Gastroesophageal sphincter (tissue), 3 donors: ENCODE results near the gene LDB2.
A peak's percentile ranks its signal among the peaks of the same experiment; 100 is the strongest.

Experiments used
- EP300 ChIP-seq: sonication (generic); formaldehyde crosslinking; IDR thresholded peaks from one replicate; pipeline ENCODE4 v1.6.1; 2017; ENCODE audit warnings: antibody characterized with exemption, mild to moderate bottlenecking
- POLR2A ChIP-seq, 2 donors: fragments of 450-650 bp; IDR thresholded peaks; one replicate each; pipeline ENCODE4 v1.6.1; 2017; ENCODE audit warnings: antibody characterized with exemption in 2 of 2, mild to moderate bottlenecking in 2 of 2, moderate library complexity in 1 of 2
- POLR2AphosphoS5 ChIP-seq: sonication (generic); formaldehyde crosslinking; IDR thresholded peaks from one replicate; pipeline ENCODE4 v1.6.1; 2017; ENCODE audit warnings: antibody characterized with exemption
- TF ChIP-seq, protein P1 (sequence below), 4 experiments: fragments of 200-600 bp in 2 of 4; fragments of 450-650 bp in 2 of 4; sonication (generic) in 1 of 4; IDR thresholded peaks; one replicate each; pipeline ENCODE4 v1.5.1; 2017 to 2019; ENCODE audit warnings: antibody characterized with exemption in 4 of 4, mild to moderate bottlenecking in 2 of 4, moderate library complexity in 2 of 4

DNA sequence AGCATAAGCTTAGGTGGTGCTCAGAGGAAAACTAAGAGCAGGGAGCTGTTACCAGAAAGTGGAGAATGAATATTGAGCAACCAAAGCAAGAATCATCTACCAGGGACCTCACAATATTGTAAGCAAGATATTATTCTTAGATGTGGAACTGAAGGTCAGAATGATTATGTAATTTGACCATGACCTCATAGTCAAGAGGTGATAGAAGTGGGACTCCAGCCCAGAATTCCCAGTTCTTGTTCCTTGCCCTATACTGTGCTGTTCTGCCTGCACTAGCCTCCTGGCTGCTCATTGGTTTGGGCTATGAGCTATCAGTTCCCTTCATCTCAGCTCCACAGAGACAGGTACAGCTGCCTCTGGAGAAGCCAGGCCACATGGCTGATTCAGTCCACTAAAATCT lies 229.4 kb downstream of the LDB2 start:
- TF ChIP-seq, protein P1, sequence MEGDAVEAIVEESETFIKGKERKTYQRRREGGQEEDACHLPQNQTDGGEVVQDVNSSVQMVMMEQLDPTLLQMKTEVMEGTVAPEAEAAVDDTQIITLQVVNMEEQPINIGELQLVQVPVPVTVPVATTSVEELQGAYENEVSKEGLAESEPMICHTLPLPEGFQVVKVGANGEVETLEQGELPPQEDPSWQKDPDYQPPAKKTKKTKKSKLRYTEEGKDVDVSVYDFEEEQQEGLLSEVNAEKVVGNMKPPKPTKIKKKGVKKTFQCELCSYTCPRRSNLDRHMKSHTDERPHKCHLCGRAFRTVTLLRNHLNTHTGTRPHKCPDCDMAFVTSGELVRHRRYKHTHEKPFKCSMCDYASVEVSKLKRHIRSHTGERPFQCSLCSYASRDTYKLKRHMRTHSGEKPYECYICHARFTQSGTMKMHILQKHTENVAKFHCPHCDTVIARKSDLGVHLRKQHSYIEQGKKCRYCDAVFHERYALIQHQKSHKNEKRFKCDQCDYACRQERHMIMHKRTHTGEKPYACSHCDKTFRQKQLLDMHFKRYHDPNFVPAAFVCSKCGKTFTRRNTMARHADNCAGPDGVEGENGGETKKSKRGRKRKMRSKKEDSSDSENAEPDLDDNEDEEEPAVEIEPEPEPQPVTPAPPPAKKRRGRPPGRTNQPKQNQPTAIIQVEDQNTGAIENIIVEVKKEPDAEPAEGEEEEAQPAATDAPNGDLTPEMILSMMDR (IDR thresholded peaks at IDR 0.05): no peak
- TF ChIP-seq POLR2A (IDR thresholded peaks at IDR 0.05): no peak
- TF ChIP-seq EP300: no peak
- peak; percentile 66 for TF ChIP-seq POLR2AphosphoS5
